ENCODE data around the gene LDOC1. TPM values are rescaled to one million over a fixed set of nuclear protein-coding genes. Genes with fewer than 3 reads are reported as not detected.

Gene LDOC1
- total RNA-seq, 2 donors from 2014 or later: 66.8 to 111 TPM

DNA sequence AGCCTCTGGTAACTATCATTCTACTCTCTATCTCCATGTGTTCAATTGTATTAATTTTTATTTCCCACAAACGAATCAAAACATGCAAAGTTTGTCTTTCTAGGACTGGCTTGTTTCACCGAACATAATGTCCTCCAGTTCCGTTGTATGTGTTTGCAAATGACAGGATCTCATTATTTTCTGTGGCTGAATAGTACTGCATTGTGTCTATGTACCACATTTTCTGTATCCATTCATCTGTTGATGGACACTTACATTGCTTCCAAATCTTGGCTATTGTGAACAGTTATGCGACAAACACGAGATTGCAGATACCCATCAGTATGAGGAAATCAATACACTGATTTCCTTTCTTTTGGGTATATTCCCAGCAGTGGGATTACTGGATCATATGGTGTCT, 8.4 kb upstream of the LDOC1 start:
- no peaks in the 10 kb centered on the region for H3K27me3 ChIP-seq (replicated peaks; ENCODE audit: insufficient read depth)
- no peak for DNase-seq (ENCODE audit: low spot score)
- TF ChIP-seq, protein P1, sequence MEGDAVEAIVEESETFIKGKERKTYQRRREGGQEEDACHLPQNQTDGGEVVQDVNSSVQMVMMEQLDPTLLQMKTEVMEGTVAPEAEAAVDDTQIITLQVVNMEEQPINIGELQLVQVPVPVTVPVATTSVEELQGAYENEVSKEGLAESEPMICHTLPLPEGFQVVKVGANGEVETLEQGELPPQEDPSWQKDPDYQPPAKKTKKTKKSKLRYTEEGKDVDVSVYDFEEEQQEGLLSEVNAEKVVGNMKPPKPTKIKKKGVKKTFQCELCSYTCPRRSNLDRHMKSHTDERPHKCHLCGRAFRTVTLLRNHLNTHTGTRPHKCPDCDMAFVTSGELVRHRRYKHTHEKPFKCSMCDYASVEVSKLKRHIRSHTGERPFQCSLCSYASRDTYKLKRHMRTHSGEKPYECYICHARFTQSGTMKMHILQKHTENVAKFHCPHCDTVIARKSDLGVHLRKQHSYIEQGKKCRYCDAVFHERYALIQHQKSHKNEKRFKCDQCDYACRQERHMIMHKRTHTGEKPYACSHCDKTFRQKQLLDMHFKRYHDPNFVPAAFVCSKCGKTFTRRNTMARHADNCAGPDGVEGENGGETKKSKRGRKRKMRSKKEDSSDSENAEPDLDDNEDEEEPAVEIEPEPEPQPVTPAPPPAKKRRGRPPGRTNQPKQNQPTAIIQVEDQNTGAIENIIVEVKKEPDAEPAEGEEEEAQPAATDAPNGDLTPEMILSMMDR (IDR thresholded peaks at IDR 0.05): no peak
- no peak overlapping the region for H3K4me3 ChIP-seq
- no peaks in the 10 kb centered on the region for H3K36me3 ChIP-seq
- H3K9me3 ChIP-seq: no peaks in the 10 kb centered on the region
- H3K27ac ChIP-seq: no peak overlapping the region
- no peak for ATAC-seq (ENCODE audit: insufficient number of reproducible peaks, low FRiP score, low read depth)
- H3K4me1 ChIP-seq (ENCODE audit: control insufficient read depth in 1 of 2, low read depth in 2 of 2): no peaks in the 10 kb centered on the region

DNA sequence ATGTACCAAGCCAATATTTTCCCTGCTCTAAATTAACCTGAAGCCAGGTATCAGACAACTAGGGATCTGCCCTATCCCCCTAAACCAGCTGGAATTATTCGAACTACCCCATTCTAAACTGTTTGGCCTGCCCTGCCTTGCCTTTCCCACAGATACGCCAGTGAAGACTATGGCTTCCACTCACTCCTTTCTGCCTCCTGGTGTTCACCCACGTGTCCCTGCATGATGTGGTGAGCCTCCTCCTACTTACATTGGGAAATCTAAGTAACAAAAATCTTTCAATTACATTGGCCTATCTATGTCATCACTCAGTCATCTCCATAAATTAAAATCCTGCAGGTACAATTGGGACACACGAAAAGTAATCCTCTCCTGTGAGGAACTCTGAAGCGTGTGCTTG, 6.1 kb upstream of the LDOC1 start:
- H3K4me1 ChIP-seq (ENCODE audit: control insufficient read depth in 1 of 2, low read depth in 2 of 2): peaks cover 0 to 6% of the 10 kb centered on the region in 2 donors
- H3K9me3 ChIP-seq: no peaks in the 10 kb centered on the region
- no peak for DNase-seq (ENCODE audit: low spot score)
- TF ChIP-seq, protein P1 (IDR thresholded peaks at IDR 0.05): no peak
- H3K27me3 ChIP-seq (replicated peaks; ENCODE audit: insufficient read depth): no peaks in the 10 kb centered on the region
- no peak overlapping the region for H3K4me3 ChIP-seq
- ATAC-seq (ENCODE audit: insufficient number of reproducible peaks, low FRiP score, low read depth): no peak
- no peaks in the 10 kb centered on the region for H3K36me3 ChIP-seq
- no peak overlapping the region for H3K27ac ChIP-seq

DNA sequence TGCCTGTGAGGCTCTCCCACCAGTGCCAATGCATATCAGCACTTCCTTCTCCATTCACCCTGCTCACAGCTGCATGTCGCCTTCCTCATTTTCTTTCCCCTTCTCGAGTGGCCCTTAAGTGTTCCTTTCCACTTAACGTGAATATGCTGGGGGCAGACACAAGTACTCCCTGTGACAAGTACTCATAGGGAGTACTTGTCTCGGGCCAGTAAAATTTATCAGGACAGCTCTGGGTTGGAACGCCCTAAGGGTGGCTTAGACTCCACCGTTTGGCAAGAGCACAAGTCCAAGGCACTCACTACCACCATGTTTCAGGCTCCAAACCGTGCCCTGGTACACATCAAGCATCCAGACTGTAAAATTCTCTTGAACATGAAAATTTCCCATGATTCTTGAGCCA, 3.9 kb upstream of the LDOC1 start:
- ATAC-seq (ENCODE audit: insufficient number of reproducible peaks, low FRiP score, low read depth): no peak

DNA sequence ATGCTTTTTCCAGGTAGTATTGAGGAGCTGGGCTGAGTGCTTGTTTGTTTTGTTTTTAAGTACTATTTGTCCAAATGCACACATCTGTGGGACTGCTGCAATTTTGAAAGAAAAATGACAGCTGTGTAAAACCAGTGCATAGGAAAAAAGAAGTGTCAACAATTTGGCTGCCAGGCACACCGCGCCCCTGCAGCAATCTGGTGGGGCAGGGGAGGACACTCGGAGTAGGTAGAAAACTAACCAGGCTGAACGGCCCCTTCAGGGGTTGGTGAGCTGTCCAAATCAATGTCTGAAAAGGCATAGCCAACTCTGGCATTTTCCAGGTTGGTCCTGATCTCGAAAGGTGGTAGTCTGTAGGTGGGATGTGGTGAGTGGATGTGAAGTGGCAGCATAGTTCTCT, 1.1 kb downstream of the LDOC1 start:
- DNase-seq (ENCODE audit: low spot score) (no peak), ATAC-seq (ENCODE audit: insufficient number of reproducible peaks, low FRiP score, low read depth) (no peak)
- H3K27me3 ChIP-seq (replicated peaks; ENCODE audit: insufficient read depth): no peaks in the 10 kb centered on the region
- no peaks in the 10 kb centered on the region for H3K9me3 ChIP-seq
- TF ChIP-seq, protein P1 (IDR thresholded peaks at IDR 0.05): peak; percentile 36
- H3K4me3 ChIP-seq: peak overlapping the region; percentile 82
- no peaks in the 10 kb centered on the region for H3K36me3 ChIP-seq
- H3K4me1 ChIP-seq (ENCODE audit: control insufficient read depth in 1 of 2, low read depth in 2 of 2): peaks cover 0 to 21% of the 10 kb centered on the region in 2 donors
- peak overlapping the region; percentile 79 to 83 for H3K27ac ChIP-seq

More for the DNA sequence above, 3.9 kb upstream of the LDOC1 start:
- Histone ChIP-seq H3K9me3 (no peaks in the 10 kb centered on the region), H3K4me1 (ENCODE audit: control insufficient read depth in 1 of 2, low read depth in 2 of 2) (peaks cover 0 to 9% of the 10 kb centered on the region in 2 donors), H3K27ac (no peak overlapping the region), H3K36me3 (no peaks in the 10 kb centered on the region), H3K27me3 (replicated peaks; ENCODE audit: insufficient read depth) (no peaks in the 10 kb centered on the region), H3K4me3 (no peak overlapping the region)
- TF ChIP-seq, protein P1 (IDR thresholded peaks at IDR 0.05): no peak
- DNase-seq (ENCODE audit: low spot score): no peak

DNA sequence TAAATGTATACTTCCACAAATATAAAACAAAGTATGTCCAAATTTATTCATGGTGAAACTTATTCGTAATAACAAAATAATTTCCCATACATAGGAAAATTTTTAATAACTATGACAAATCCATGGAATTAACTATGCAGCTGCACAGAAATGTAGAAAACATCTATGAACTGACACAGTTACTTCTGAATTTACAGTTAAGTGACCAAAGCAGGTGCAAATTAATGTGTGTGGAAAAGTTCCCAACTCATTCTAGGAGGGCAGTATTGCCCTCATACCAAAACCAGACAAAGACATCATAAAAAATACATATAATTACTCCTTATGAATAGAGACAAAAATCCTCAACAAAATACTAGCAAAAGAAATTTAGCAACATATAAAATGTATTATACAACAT, 12.5 kb downstream of the LDOC1 start:
- no peaks in the 10 kb centered on the region for H3K9me3 ChIP-seq
- H3K27ac ChIP-seq: no peak overlapping the region
- no peaks in the 10 kb centered on the region for H3K27me3 ChIP-seq (replicated peaks; ENCODE audit: insufficient read depth)
- DNase-seq (ENCODE audit: low spot score) (no peak), ATAC-seq (ENCODE audit: insufficient number of reproducible peaks, low FRiP score, low read depth) (no peak)
- no peaks in the 10 kb centered on the region for H3K36me3 ChIP-seq
- no peak overlapping the region for H3K4me3 ChIP-seq
- TF ChIP-seq, protein P1 (IDR thresholded peaks at IDR 0.05): no peak
- H3K4me1 ChIP-seq (ENCODE audit: control insufficient read depth in 1 of 2, low read depth in 2 of 2): peaks cover 0 to 4% of the 10 kb centered on the region in 2 donors

Measured in thoracic aorta (tissue), 2 donors.